ENCODE measurements around the gene CMA1.

Gene CMA1

GRCh38 chr14:24465368-24465767 lies 42.7 kb downstream of the CMA1 start:
- DNase-seq, result no peak

- no peak for DNase-seq
These were observed 43.9 kb downstream of the CMA1 start for GRCh38 chr14:24463884-24464785.

DNA sequence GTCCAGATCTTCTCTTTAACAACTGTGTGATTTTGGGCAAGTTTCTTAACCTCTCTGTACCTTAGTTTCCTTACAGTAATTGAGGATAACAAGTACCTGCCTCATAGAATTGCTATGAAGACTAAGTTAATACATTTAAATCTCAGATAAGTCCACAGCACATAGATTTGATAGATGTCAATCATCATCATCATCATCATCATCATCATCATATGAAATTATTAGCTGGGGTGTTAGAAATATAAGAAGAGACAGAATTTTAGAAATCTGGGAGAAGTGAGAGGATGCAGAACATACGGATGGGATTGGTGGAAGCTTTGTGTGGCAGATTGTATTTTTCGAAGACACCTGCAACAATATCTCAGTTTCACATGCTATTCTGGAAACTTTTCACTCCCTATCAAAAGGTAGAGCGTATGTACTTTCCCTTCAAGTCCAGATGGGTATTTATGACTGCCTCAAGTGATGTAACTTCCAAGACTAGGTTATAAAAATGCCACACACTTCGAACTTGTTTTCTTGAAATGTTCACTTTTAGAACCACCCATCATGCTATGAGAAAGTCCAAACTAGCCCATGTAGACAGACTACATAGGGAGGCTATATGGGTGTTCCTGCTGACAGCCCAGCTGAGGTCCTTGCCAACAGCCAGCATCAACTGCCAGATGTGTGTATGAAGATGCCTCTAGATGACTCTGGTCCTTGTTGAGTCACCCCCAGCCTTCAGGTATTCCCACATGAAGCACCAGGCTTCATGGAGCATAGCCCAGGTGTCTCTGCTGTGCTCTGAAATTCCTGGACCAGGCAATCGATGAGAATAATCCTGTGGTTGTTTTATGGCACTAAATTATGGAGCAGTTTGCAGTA lies 44.8 kb downstream of the CMA1 start:
- DNase-seq, result no peak

- no peak for DNase-seq
These were observed 46.7 kb downstream of the CMA1 start for GRCh38 chr14:24461336-24461735.

- DNase-seq, result no peak
These were observed 48.7 kb downstream of the CMA1 start for GRCh38 chr14:24459331-24459730.

DNA sequence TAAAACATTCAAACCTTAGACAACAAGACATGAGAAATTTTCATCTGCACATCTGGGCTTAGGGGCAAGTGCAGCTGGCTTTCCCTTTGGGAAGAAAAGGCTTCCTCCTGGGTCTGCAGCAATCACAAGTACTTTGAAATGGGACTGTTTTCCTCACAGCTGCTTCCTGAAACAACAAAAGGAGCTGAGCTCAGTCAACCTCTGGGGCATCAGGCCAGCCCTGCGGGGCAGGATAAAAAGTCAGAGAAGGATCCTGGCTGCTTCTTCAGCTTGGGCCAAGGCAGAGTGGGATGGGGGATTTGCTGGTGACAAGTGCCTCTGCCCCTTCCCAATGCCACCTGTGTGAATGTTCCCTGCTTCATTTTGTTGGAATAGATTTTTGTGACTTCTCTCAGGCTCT lies 49.3 kb downstream of the CMA1 start:
- no peak for DNase-seq

DNA sequence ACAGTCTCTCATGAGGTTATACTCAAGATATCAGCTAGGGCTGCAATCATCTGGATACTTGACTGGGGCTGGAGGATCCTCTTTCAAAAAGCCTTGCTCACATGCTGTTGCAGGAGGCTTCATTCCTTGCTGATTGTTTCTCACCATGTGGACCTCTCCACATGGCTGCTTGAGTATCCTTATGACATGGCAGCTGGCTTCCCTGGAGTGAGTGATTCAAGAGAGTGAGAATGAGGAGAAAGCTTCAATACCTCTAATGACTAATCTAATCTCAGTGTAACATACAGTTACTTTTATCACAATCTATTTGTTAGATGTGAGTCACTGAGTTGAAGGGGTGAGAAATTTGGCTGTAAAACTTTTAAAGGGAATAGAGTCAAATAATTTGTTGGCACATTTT lies 51.1 kb downstream of the CMA1 start:
- no peak for DNase-seq

All from bone marrow (tissue), 2 donors.